Prostate gland (tissue), 2 donors: Measurements from ENCODE around the gene FAF1. TPM values are rescaled to one million over a fixed set of nuclear protein-coding genes. Genes with fewer than 3 reads are reported as not detected.
"Not testable (repeated sequence)": the region's sequence is repeated elsewhere in the genome, so short reads cannot be mapped to it uniquely, and the experiment has no call there.

Experiments
- DNase-seq: peaks from one replicate; pipeline ENCODE4 v3.0.0-alpha.2; 2019; ENCODE audit warnings: low spot score
- H3K27ac ChIP-seq, 2 donors: fragments of 200-600 bp; sonication (generic); 2 replicates each; pipeline ENCODE4 v1.5.1; 2017 to 2019
- H3K27me3 ChIP-seq: fragments of 200-600 bp; sonication (generic); replicated peaks from 2 replicates; pipeline ENCODE4 v1.5.1; 2019; ENCODE audit not compliant: insufficient read depth
- H3K36me3 ChIP-seq, 2 donors: fragments of 200-600 bp; sonication (generic); 1 replicate in 1 of 2; 2 replicates in 1 of 2; pipeline versions ENCODE4 v1.5.1 to v1.8.1; 2017 to 2019
- H3K4me1 ChIP-seq: fragments of 200-600 bp; sonication (generic); replicated peaks from 2 replicates; pipeline ENCODE4 v1.5.1; 2019
- H3K4me3 ChIP-seq, 2 donors: fragments of 200-600 bp; sonication (generic); 2 replicates each; pipeline ENCODE4 v1.5.1; 2017 to 2019
- H3K9me3 ChIP-seq: fragments of 200-600 bp; sonication (generic); 2 replicates; pipeline ENCODE4 v1.5.1; 2017
- CTCF ChIP-seq, 4 experiments: fragments of 200-600 bp in 2 of 4; fragments of 450-650 bp in 2 of 4; sonication (generic) in 2 of 4; IDR thresholded peaks; 1 replicate in 3 of 4; 2 replicates in 1 of 4; pipeline ENCODE4 v1.5.1; 2016 to 2019; ENCODE audit warnings: antibody characterized with exemption in 4 of 4, mild to moderate bottlenecking in 2 of 4, moderate library complexity in 2 of 4
- POLR2A ChIP-seq: fragments of 450-650 bp; IDR thresholded peaks from one replicate; pipeline ENCODE4 v1.6.1; 2016; ENCODE audit warnings: antibody characterized with exemption, mild to moderate bottlenecking
- POLR2AphosphoS5 ChIP-seq: sonication (generic); formaldehyde crosslinking; IDR thresholded peaks from one replicate; pipeline ENCODE4 v1.6.1; 2017; ENCODE audit warnings: antibody characterized with exemption
- WGBS: methylation state at CpG from one replicate; pipeline ENCODE4 v1.1.5; 2018; 5-methylcytosine and 5-hydroxymethylcytosine counted together
- intact Hi-C: fragments of 100-400 bp; cut with DNase I; formaldehyde crosslinking; loops from one replicate; pipeline ENCODE4 v1.14.2; 2022
- total RNA-seq, 2 donors: library from RNA; depleted of rRNA; stranded (reverse); fragments of >200 nt; gene quantifications; one replicate each; pipeline ENCODE4 v1.1.0, GENCODE V29; 2016

The FAF1 gene
- total RNA-seq, 2 donors from 2014 or later = 40.4 to 41.5 TPM

- Histone ChIP-seq H3K36me3 (no peaks in the 10 kb centered on the region), H3K4me3 (no peak overlapping the region), H3K27ac (no peak overlapping the region), H3K9me3 (no peaks in the 10 kb centered on the region), H3K27me3 (no peaks in the 10 kb centered on the region), H3K4me1 (no peaks in the 10 kb centered on the region)
- no peak for DNase-seq
- intact Hi-C loops = no loop called here
- WGBS = 89% methylated on average over 8 of the region's 8 CpGs
- TF ChIP-seq POLR2A = no peak
- no peak for TF ChIP-seq CTCF (IDR thresholded peaks at IDR 0.05)
- no peak for TF ChIP-seq POLR2AphosphoS5
These were observed 79.7 kb downstream of the FAF1 start for GRCh38 chr1:50880373-50880772.

GRCh38 chr1:50879137-50879536, 80.9 kb downstream of the FAF1 start:
- intact Hi-C loops = no loop called here
- H3K9me3 ChIP-seq = no peaks in the 10 kb centered on the region
- no peaks in the 10 kb centered on the region for H3K36me3 ChIP-seq
- H3K4me3 ChIP-seq = no peak overlapping the region
- H3K27me3 ChIP-seq = no peaks in the 10 kb centered on the region
- no peak for DNase-seq
- TF ChIP-seq CTCF (IDR thresholded peaks at IDR 0.05) (no peak), POLR2A (no peak), POLR2AphosphoS5 (no peak)
- no peaks in the 10 kb centered on the region for H3K4me1 ChIP-seq
- WGBS = 100% methylated on average over 4 of the region's 4 CpGs
- no peak overlapping the region for H3K27ac ChIP-seq

- Histone ChIP-seq H3K4me1 (no peaks in the 10 kb centered on the region), H3K4me3 (no peak overlapping the region), H3K27me3 (no peaks in the 10 kb centered on the region), H3K36me3 (no peaks in the 10 kb centered on the region), H3K9me3 (no peaks in the 10 kb centered on the region), H3K27ac (no peak overlapping the region)
- intact Hi-C loops = no loop called here
- TF ChIP-seq POLR2A (no peak), CTCF (IDR thresholded peaks at IDR 0.05) (no peak), POLR2AphosphoS5 (no peak)
- no peak for DNase-seq
These were observed 81.6 kb downstream of the FAF1 start for GRCh38 chr1:50878434-50878833.

GRCh38 chr1:50877641-50878040, 82.4 kb downstream of the FAF1 start:
- 72% methylated on average over 1 of the region's 1 CpG for WGBS
- H3K9me3 ChIP-seq = no peaks in the 10 kb centered on the region
- no peaks in the 10 kb centered on the region for H3K4me1 ChIP-seq
- no peaks in the 10 kb centered on the region for H3K27me3 ChIP-seq
- no peak for DNase-seq
- H3K27ac ChIP-seq = no peak overlapping the region
- intact Hi-C loops = no loop called here
- no peaks in the 10 kb centered on the region for H3K36me3 ChIP-seq
- TF ChIP-seq CTCF (IDR thresholded peaks at IDR 0.05) = no peak
- TF ChIP-seq POLR2AphosphoS5 = no peak
- TF ChIP-seq POLR2A = no peak
- H3K4me3 ChIP-seq = no peak overlapping the region

- TF ChIP-seq POLR2AphosphoS5 (no peak), POLR2A (no peak), CTCF (IDR thresholded peaks at IDR 0.05) (peak in 2 of 4 experiments; percentile 21 to 38)
- no peaks in the 10 kb centered on the region for H3K4me1 ChIP-seq
- H3K36me3 ChIP-seq = no peaks in the 10 kb centered on the region
- peak; percentile 16 for DNase-seq
- H3K27ac ChIP-seq = no peak overlapping the region
- H3K9me3 ChIP-seq = no peaks in the 10 kb centered on the region
- intact Hi-C loops = no loop called here
- H3K27me3 ChIP-seq = no peaks in the 10 kb centered on the region
- no peak overlapping the region for H3K4me3 ChIP-seq
- 88% methylated on average over 5 of the region's 5 CpGs for WGBS
These were observed 86.4 kb downstream of the FAF1 start for GRCh38 chr1:50873458-50874187.

GRCh38 chr1:50864845-50865244, 95.2 kb downstream of the FAF1 start:
- H3K9me3 ChIP-seq, H3K4me1 ChIP-seq, DNase-seq, H3K36me3 ChIP-seq, H3K27me3 ChIP-seq, H3K4me3 ChIP-seq, H3K27ac ChIP-seq, intact Hi-C loops: not testable (repeated sequence)
- 92% methylated on average over 3 of the region's 3 CpGs for WGBS
